Caco-2 (cell line): ENCODE measurements around the gene PDE4D. TPM values are rescaled to one million over a fixed set of nuclear protein-coding genes. Genes with fewer than 3 reads are reported as not detected.

Experiments used
- BruUV-seq: library from RNA; stranded (reverse); fragments of 400-500 nt; replicated peaks from 2 replicates; lab custom pipeline; 2021; lab: Mats Ljungman, UMichigan
- CTCF ChIA-PET: fragments of 300-600 bp; sonication (Branson Sonifier 250); formaldehyde crosslinking; loops from one replicate; lab custom pipeline; 2022; ENCODE audit warnings: antibody characterized with exemption; lab: Charles Lee
- POLR2A ChIA-PET: fragments of 300-600 bp; sonication (Branson Sonifier 250); formaldehyde crosslinking; loops from one replicate; lab custom pipeline; 2022; ENCODE audit warnings: antibody characterized with exemption; lab: Charles Lee
- DNase-seq, 2 experiments: peaks; one replicate each; pipeline versions ENCODE4 v3.0.0 to v3.0.0-alpha.2; 2020 to 2022
- H3K27me3 ChIP-seq: replicated peaks from 2 replicates; pipeline ENCODE4 v1.6.0; 2011; ENCODE audit warnings: low read length; ENCODE audit not compliant: control insufficient read depth, insufficient read depth
- H3K36me3 ChIP-seq: 2 replicates; pipeline ENCODE4 v1.5.1; 2011; ENCODE audit warnings: low read length; ENCODE audit not compliant: control insufficient read depth, insufficient read depth
- H3K4me1 ChIP-seq: fragments of 250-450 bp; sonication (Bioruptor Pico); 2 replicates; pipeline ENCODE4 v1.5.1; 2020; ENCODE audit warnings: mild to moderate bottlenecking
- H3K4me3 ChIP-seq: 2 replicates; pipeline ENCODE4 v1.5.1; 2011; ENCODE audit warnings: low read depth, mild to moderate bottlenecking, control low read depth, low read length
- H3K9me3 ChIP-seq: fragments of 250-450 bp; sonication (Bioruptor Pico); 2 replicates; pipeline ENCODE4 v1.5.1; 2020; ENCODE audit warnings: mild to moderate bottlenecking, moderate library complexity
- H3K27ac Mint-ChIP-seq: one replicate; pipeline ENCODE4 v1.8.0; 2022; ENCODE audit warnings: mixed read lengths; ENCODE audit not compliant: unreplicated experiment
- H3K27me3 Mint-ChIP-seq: one replicate; pipeline ENCODE4 v1.8.0; 2022; ENCODE audit warnings: mixed read lengths; ENCODE audit not compliant: insufficient read depth, unreplicated experiment
- H3K36me3 Mint-ChIP-seq: one replicate; pipeline ENCODE4 v1.8.0; 2022; ENCODE audit warnings: mild to moderate bottlenecking, mixed read lengths; ENCODE audit not compliant: insufficient read depth, unreplicated experiment
- H3K4me1 Mint-ChIP-seq: one replicate; pipeline ENCODE4 v1.8.0; 2022; ENCODE audit warnings: low read depth, mixed read lengths; ENCODE audit not compliant: unreplicated experiment
- H3K4me3 Mint-ChIP-seq: one replicate; pipeline ENCODE4 v1.8.0; 2022; ENCODE audit warnings: mild to moderate bottlenecking, moderate library complexity, mixed read lengths; ENCODE audit not compliant: unreplicated experiment
- H3K9me3 Mint-ChIP-seq: one replicate; pipeline ENCODE4 v1.8.0; 2022; ENCODE audit warnings: mixed read lengths; ENCODE audit not compliant: unreplicated experiment
- CTCF ChIP-seq, 2 experiments: fragments of 200-600 bp in 1 of 2; IDR thresholded peaks; 1 replicate in 1 of 2; 2 replicates in 1 of 2; pipeline versions ENCODE4 v1.5.1 to v1.8.0; 2011 to 2022; ENCODE audit warnings: antibody characterized with exemption in 1 of 2, control low read depth in 1 of 2, inconsistent platforms in 1 of 2, low read depth in 1 of 2, low read length in 1 of 2, mild to moderate bottlenecking in 1 of 2, moderate library complexity in 1 of 2; ENCODE audit not compliant: insufficient read depth in 1 of 2, severe bottlenecking in 1 of 2, unreplicated experiment in 1 of 2
- intact Hi-C: fragments of 100-400 bp; cut with micrococcal nuclease; formaldehyde crosslinking; loops from one replicate; pipeline ENCODE4 v1.10.0; 2022; ENCODE audit not compliant: unreplicated experiment
- total RNA-seq: library from RNA; stranded (reverse); gene quantifications from 2 replicates; pipeline ENCODE4 v1.2.3, GENCODE V29; 2022

The PDE4D gene
- total RNA-seq, 1 experiment from 2014 or later, result 89.8 TPM

GRCh38 chr5:59158637-59159391, 734.7 kb downstream of the PDE4D start:
- no peaks in the 10 kb centered on the region for H3K36me3 ChIP-seq
- CTCF ChIA-PET, result no interaction called here
- Mint-ChIP-seq H3K9me3 (no peaks in the 10 kb centered on the region), H3K4me3 (no peak overlapping the region), H3K27ac (peak overlapping the region; percentile 66), H3K27me3 (no peaks in the 10 kb centered on the region), H3K36me3 (peaks cover 17% of the 10 kb centered on the region), H3K4me1 (peaks cover 27% of the 10 kb centered on the region)
- TF ChIP-seq CTCF (IDR thresholded peaks at IDR 0.05; ENCODE audit: insufficient read depth in 1 of 2, low read depth in 1 of 2, low read length in 1 of 2, severe bottlenecking in 1 of 2, unreplicated experiment in 1 of 2), result no peak
- H3K27me3 ChIP-seq, result no peaks in the 10 kb centered on the region
- H3K4me1 ChIP-seq, result peaks cover 47% of the 10 kb centered on the region
- intact Hi-C loops, result no loop called here
- POLR2A ChIA-PET, result interaction anchor here (1.3 kb wide), 1 partner anchor 32 kb away, joined by 3 read pairs; no protein-coding TSS in a partner anchor
- H3K4me3 ChIP-seq, result no peak overlapping the region
- H3K9me3 ChIP-seq, result peaks cover 4% of the 10 kb centered on the region; the same call in 1 of the 2 replicates
- BruUV-seq, result no TSS peak
- DNase-seq, result no peak

- Histone ChIP-seq H3K27me3 (no peaks in the 10 kb centered on the region), H3K4me1 (peaks cover 42% of the 10 kb centered on the region), H3K4me3 (no peak overlapping the region), H3K36me3 (no peaks in the 10 kb centered on the region), H3K9me3 (peaks cover 4% of the 10 kb centered on the region; the same call in 1 of the 2 replicates)
- Mint-ChIP-seq H3K4me3 (no peak overlapping the region), H3K36me3 (peaks cover 17% of the 10 kb centered on the region), H3K27me3 (no peaks in the 10 kb centered on the region), H3K27ac (peak overlapping the region; percentile 45), H3K9me3 (no peaks in the 10 kb centered on the region), H3K4me1 (peaks cover 27% of the 10 kb centered on the region)
- ChIA-PET CTCF (no interaction called here), POLR2A (interaction anchor here (1.3 kb wide), 1 partner anchor 31 kb away, joined by 3 read pairs; no protein-coding TSS in a partner anchor)
- intact Hi-C loops, result no loop called here
- no peak for TF ChIP-seq CTCF (IDR thresholded peaks at IDR 0.05; ENCODE audit: insufficient read depth in 1 of 2, low read depth in 1 of 2, low read length in 1 of 2, severe bottlenecking in 1 of 2, unreplicated experiment in 1 of 2)
- BruUV-seq, result no TSS peak
- DNase-seq, result no peak
These were observed 735.4 kb downstream of the PDE4D start for GRCh38 chr5:59158165-59158564.

GRCh38 chr5:59157068-59157467, 736.5 kb downstream of the PDE4D start:
- BruUV-seq, result no TSS peak
- no peak for DNase-seq
- no peaks in the 10 kb centered on the region for H3K36me3 ChIP-seq
- Mint-ChIP-seq H3K4me1 (peaks cover 29% of the 10 kb centered on the region), H3K27me3 (no peaks in the 10 kb centered on the region), H3K4me3 (no peak overlapping the region), H3K9me3 (peaks cover 1% of the 10 kb centered on the region), H3K36me3 (peaks cover 15% of the 10 kb centered on the region), H3K27ac (no peak overlapping the region)
- ChIA-PET POLR2A (no interaction called here), CTCF (no interaction called here)
- H3K27me3 ChIP-seq, result no peaks in the 10 kb centered on the region
- intact Hi-C loops, result no loop called here
- H3K9me3 ChIP-seq, result peaks cover 4% of the 10 kb centered on the region; the same call in 1 of the 2 replicates
- TF ChIP-seq CTCF (IDR thresholded peaks at IDR 0.05; ENCODE audit: insufficient read depth in 1 of 2, low read depth in 1 of 2, low read length in 1 of 2, severe bottlenecking in 1 of 2, unreplicated experiment in 1 of 2), result no peak
- H3K4me1 ChIP-seq, result peaks cover 38% of the 10 kb centered on the region
- no peak overlapping the region for H3K4me3 ChIP-seq
